NCI-H2227 (cell line): Measurements from ENCODE around the gene LPCAT2.

Source experiments
- DNase-seq: peaks from one replicate; lab custom pipeline; 2025; ENCODE audit not compliant: unreplicated experiment; lab: John Stamatoyannopoulos, UW

Gene LPCAT2

GRCh38 chr16:55501549-55502322 is 7.1 kb upstream of the LPCAT2 start:
- DNase-seq = no peak

GRCh38 chr16:55502801-55503366 is 6.0 kb upstream of the LPCAT2 start:
- DNase-seq = no peak

GRCh38 chr16:55503726-55504550 is 4.9 kb upstream of the LPCAT2 start:
- DNase-seq = no peak

- DNase-seq = no peak
Measured at GRCh38 chr16:55505333-55506015, 3.4 kb upstream of the LPCAT2 start.

- DNase-seq = no peak
Measured at GRCh38 chr16:55506083-55506482, 2.8 kb upstream of the LPCAT2 start.

GRCh38 chr16:55506708-55507107 is 2.2 kb upstream of the LPCAT2 start:
- DNase-seq = no peak

- DNase-seq = no peak
Measured at GRCh38 chr16:55508271-55508921, 476 bp upstream of the LPCAT2 start.

GRCh38 chr16:55510185-55510805 is 1.4 kb downstream of the LPCAT2 start:
- DNase-seq = no peak

GRCh38 chr16:55512941-55513340 is 4.1 kb downstream of the LPCAT2 start:
- no peak for DNase-seq

- DNase-seq = no peak
Measured at GRCh38 chr16:55513616-55514015, 4.7 kb downstream of the LPCAT2 start.

- no peak for DNase-seq
Measured at GRCh38 chr16:55515111-55515510, 6.2 kb downstream of the LPCAT2 start.

- DNase-seq = no peak
Measured at GRCh38 chr16:55521792-55522191, 12.9 kb downstream of the LPCAT2 start.

GRCh38 chr16:55526441-55526840 is 17.6 kb downstream of the LPCAT2 start:
- no peak for DNase-seq

GRCh38 chr16:55527885-55528284 is 19.0 kb downstream of the LPCAT2 start:
- DNase-seq = no peak

GRCh38 chr16:55529018-55529417 is 20.1 kb downstream of the LPCAT2 start:
- DNase-seq = no peak

- DNase-seq = no peak
Measured at GRCh38 chr16:55530316-55530856, 21.5 kb downstream of the LPCAT2 start.

GRCh38 chr16:55532227-55532626 is 23.4 kb downstream of the LPCAT2 start:
- no peak for DNase-seq

- no peak for DNase-seq
Measured at GRCh38 chr16:55534756-55535155, 25.9 kb downstream of the LPCAT2 start.

GRCh38 chr16:55539049-55539448 is 30.2 kb downstream of the LPCAT2 start:
- no peak for DNase-seq

GRCh38 chr16:55539488-55539887 is 30.6 kb downstream of the LPCAT2 start:
- no peak for DNase-seq
